GM19099 (cell line): ENCODE measurements around the gene PRPS1L1.

Experiments used
- POLR2A ChIP-seq: IDR thresholded peaks from 3 replicates; pipeline ENCODE4 v1.6.1; 2011; ENCODE audit warnings: low read depth; ENCODE audit not compliant: insufficient read length; ENCODE audit errors: extremely low read depth

PRPS1L1 gene

DNA sequence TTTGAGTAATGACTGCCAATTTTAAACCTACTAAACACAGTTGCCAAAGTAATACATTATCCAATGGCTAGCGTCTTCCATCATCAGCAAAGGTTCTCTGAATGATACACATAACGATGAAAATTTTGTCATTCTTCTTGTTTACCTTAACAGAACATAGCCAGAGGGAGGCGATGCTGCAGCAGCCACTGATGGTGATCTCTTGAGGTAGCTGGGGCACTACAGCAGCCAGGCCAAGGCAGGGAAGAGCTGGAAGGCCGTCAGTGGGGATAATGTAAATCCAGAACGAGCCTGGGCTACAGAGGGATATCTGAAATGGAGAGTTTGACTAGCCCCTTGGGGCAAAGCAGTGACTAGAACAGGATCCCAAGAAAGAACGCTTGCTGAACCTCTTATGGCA, 38.8 kb downstream of the PRPS1L1 start:
- TF ChIP-seq POLR2A: no peak

DNA sequence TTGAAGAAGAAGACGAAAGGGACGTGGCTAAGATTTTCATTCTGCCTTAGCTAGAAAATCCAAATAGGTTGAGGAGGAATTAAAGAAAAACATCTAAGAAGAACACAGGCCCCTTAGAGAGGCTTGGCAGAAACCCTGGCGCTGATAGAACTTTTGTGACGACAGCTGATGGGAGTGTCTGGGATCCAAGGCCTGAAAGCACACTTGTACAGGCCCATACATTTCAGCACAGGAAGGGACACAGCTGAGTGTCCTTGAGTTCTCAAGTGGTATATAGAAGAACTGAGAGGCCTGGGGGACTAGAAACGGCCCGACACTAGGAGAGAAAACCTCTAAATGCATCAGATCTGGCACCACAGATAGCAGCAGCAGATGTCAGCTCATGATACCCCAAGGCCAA, 39.5 kb downstream of the PRPS1L1 start:
- TF ChIP-seq POLR2A: no peak

DNA sequence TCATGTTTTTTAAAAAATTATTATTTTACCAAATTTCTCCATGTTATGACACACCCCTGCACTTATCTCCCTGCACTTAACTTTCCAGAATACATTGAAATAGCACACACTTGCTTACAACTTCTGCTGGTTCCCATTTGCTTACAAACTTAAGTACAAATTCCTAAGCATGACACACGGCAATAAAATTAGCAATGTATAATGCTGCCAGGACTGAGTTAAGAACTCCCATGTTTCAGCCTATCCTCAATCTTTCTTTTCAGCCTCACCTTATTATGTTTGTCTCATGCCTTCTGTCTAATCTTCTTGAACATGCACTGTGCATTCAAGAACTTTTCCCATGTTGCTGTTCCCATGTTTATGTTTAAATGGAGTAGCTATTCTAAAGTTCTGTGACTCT, 40.8 kb downstream of the PRPS1L1 start:
- no peak for TF ChIP-seq POLR2A

DNA sequence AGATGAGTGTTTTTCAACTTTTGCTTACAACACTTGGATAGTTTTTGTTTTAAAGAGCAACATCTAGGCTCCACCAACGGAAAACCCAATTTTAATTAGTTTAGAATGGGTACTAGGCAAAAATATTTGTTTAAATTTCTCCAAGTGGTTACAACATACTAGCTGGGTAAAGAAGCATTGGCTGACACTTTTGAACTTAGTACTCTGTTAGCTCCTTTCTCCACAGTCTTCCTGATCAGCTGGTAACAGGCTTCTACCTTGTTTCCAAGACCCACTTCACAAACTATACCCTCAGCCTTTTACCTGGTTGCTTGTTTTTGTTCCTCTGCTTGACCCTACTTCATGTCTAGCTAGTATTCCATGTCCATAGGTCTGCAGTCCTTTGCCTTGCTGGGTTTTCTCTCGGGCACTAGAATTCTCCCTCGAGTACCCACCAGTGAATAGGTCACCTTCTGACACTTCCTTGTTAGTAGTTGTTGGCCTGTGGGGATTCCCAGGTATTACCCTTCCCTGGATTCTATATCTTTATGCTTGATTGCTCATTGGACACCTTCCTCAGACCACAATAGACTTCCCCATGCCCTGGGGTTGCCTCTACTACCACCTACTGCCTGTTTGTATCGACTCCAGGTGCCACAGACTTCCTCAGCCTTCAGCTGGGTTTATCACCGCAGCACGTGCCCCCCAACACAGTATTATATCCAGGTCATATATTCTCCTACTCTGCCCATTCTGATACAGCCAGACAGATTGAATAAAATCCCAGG, 42.0 kb downstream of the PRPS1L1 start:
- no peak for TF ChIP-seq POLR2A

DNA sequence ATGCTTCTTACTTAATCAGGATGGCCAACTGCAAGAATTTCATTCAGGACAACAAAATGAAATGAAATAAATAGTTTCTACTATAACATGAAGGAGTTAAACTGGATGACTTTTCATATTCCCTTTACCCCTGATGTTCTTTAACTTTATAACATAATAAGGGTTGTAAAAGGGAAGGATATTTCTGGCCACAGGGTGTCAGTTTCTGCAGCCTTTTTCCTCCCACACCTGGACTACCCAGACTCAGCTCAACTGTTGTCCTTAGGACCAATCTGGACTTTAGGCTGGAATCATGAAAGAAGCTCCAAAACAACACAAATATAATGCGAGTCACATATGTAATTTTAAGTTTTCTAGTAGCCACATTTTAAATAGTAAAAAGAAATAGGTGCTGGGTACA, 43.4 kb downstream of the PRPS1L1 start:
- TF ChIP-seq POLR2A: no peak

DNA sequence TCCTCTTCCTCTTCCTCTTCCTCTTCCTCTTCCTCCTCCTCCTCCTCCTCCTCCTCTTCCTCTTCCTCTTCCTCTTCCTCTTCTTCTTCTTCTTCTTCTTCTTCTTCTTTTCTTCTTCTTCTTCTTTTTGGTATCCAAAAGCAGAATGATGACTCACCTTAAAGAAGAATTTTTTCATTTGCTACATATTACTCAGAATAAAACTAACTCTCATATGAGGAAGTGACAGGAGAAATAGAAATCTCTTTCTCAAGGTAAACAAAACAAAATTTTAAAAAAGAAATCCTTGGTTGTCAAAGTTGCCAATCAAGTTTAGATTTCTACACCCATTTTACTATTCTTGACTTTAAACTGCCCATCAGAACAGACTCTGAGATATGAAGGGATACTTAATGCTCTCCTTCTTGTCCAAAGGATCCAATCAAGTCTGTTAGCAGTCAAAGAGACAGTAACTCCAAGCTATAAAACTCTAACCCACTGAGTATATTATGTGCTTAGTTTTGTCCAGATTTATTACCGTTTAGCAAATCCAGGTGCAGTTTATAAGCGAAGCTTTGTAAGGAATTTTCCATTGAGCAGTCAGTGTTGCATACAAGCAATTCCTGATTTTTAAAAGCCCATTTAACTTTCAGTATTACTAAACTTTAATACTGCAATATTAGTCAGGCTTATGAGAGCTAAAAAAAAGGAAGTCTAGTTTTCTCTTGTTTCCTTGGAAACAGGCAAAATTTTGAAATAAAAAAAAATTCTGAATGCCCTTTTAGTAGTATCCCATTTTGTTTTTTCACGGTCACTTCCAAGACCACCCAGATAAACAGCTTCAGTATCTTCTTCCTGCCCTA, 44.2 kb downstream of the PRPS1L1 start:
- TF ChIP-seq POLR2A: no peak

DNA sequence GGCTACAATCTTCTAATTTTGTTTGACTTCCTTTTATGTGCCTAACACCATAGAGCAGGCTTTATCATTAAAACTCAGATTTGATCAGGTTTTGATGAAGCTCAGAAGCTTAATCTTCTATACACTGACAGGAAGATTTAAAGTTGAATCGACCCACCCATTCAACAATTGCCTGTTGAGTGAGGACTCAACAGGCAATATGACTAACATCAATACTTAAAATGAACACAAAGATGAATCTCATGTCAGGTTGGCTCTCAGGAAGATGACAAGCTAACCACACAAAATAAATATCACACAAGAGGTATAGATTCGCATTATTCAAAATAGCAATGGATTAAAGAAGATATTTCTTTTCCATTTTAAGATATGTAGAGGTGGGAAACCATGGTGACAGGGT, 50.7 kb downstream of the PRPS1L1 start:
- no peak for TF ChIP-seq POLR2A
